ENCODE data around the gene BNIP5.

GRCh38 chr6:36301085-36301658, 35.5 kb downstream of the BNIP5 start:
- TF ChIP-seq, protein P1, sequence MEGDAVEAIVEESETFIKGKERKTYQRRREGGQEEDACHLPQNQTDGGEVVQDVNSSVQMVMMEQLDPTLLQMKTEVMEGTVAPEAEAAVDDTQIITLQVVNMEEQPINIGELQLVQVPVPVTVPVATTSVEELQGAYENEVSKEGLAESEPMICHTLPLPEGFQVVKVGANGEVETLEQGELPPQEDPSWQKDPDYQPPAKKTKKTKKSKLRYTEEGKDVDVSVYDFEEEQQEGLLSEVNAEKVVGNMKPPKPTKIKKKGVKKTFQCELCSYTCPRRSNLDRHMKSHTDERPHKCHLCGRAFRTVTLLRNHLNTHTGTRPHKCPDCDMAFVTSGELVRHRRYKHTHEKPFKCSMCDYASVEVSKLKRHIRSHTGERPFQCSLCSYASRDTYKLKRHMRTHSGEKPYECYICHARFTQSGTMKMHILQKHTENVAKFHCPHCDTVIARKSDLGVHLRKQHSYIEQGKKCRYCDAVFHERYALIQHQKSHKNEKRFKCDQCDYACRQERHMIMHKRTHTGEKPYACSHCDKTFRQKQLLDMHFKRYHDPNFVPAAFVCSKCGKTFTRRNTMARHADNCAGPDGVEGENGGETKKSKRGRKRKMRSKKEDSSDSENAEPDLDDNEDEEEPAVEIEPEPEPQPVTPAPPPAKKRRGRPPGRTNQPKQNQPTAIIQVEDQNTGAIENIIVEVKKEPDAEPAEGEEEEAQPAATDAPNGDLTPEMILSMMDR (IDR thresholded peaks at IDR 0.05; ENCODE audit: low read depth, low read length), result no peak
- TF ChIP-seq POLR2A (IDR thresholded peaks at IDR 0.05; ENCODE audit: extremely low read depth, insufficient read length), result no peak
- no peak for TF ChIP-seq MYC (IDR thresholded peaks at IDR 0.05; ENCODE audit: low read depth, low read length)
- TF ChIP-seq, protein P2, sequence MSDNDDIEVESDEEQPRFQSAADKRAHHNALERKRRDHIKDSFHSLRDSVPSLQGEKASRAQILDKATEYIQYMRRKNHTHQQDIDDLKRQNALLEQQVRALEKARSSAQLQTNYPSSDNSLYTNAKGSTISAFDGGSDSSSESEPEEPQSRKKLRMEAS (IDR thresholded peaks at IDR 0.05; ENCODE audit: low read depth, low read length), result no peak
